IMR-90 (cell line): ENCODE results near the gene IP6K3. TPM values are rescaled to one million over a fixed set of nuclear protein-coding genes. Genes with fewer than 3 reads are reported as not detected.
A peak's percentile ranks its signal among the peaks of the same experiment; 100 is the strongest.

Experiments used
- ATAC-seq: fragments of 200-7000 bp; cut with Tn5 transposase; 2 replicates; pipeline ENCODE4 v1.9.1; 2020; ENCODE audit warnings: low read depth, mild to moderate bottlenecking, moderate library complexity
- BruUV-seq: library from RNA; stranded (reverse); fragments of 400-500 nt; replicated peaks from 2 replicates; lab custom pipeline; 2021; lab: Mats Ljungman, UMichigan
- CTCF ChIA-PET: fragments of 300-600 bp; formaldehyde crosslinking; extraction: SDS; loops from one replicate; lab custom pipeline; 2021; ENCODE audit warnings: antibody characterized with exemption; lab: Yijun Ruan, JAX
- POLR2A ChIA-PET: fragments of 300-600 bp; sonication (Branson Sonifier 250); formaldehyde crosslinking; loops from one replicate; lab custom pipeline; 2022; ENCODE audit warnings: antibody characterized with exemption; ENCODE audit not compliant: unreplicated experiment; lab: Charles Lee
- DNase-seq: peaks from one replicate; pipeline ENCODE4 v3.0.0; 2013
- H2AFZ ChIP-seq: replicated peaks from 2 replicates; pipeline ENCODE3; 2013; ENCODE audit warnings: low read length, mild to moderate bottlenecking; ENCODE audit not compliant: poor library complexity
- H2AK5ac ChIP-seq: 2 replicates; pipeline ENCODE4 v1.6.1; 2013; ENCODE audit warnings: low read depth, low read length, inconsistent platforms
- H2AK9ac ChIP-seq: replicated peaks from 2 replicates; pipeline ENCODE3; 2013; ENCODE audit warnings: mild to moderate bottlenecking, low read depth, low read length, moderate library complexity; ENCODE audit not compliant: poor library complexity
- H2BK120ac ChIP-seq: 2 replicates; pipeline ENCODE4 v1.6.1; 2013; ENCODE audit warnings: low read depth, low read length, inconsistent platforms
- H2BK15ac ChIP-seq: 3 replicates; pipeline ENCODE4 v1.6.1; 2013; ENCODE audit warnings: low read depth, low read length, inconsistent platforms
- H2BK20ac ChIP-seq: 2 replicates; pipeline ENCODE4 v1.6.1; 2013; ENCODE audit warnings: low read depth, mild to moderate bottlenecking, inconsistent platforms, low read length, moderate library complexity
- H2BK5ac ChIP-seq: 2 replicates; pipeline ENCODE4 v1.6.1; 2013; ENCODE audit warnings: mild to moderate bottlenecking, low read depth, low read length, inconsistent platforms; ENCODE audit not compliant: poor library complexity, severe bottlenecking
- H3K14ac ChIP-seq: replicated peaks from 2 replicates; pipeline ENCODE4 v1.6.1; 2013; ENCODE audit warnings: low read depth, low read length, inconsistent platforms
- H3K18ac ChIP-seq: 2 replicates; pipeline ENCODE4 v1.6.1; 2013; ENCODE audit warnings: low read depth, low read length, control low read depth
- H3K23ac ChIP-seq: 2 replicates; pipeline ENCODE4 v1.6.1; 2013; ENCODE audit warnings: low read depth, low read length, inconsistent platforms
- H3K27ac ChIP-seq: 2 replicates; pipeline ENCODE4 v1.5.1; 2013; ENCODE audit warnings: mild to moderate bottlenecking, control low read depth, low read length; ENCODE audit not compliant: insufficient read depth
- H3K27me3 ChIP-seq: 2 replicates; pipeline ENCODE4 v1.6.1; 2013; ENCODE audit warnings: low read length; ENCODE audit not compliant: control insufficient read depth, insufficient read depth
- H3K36me3 ChIP-seq: 2 replicates; pipeline ENCODE4 v1.6.1; 2013; ENCODE audit warnings: low read length, mixed read lengths; ENCODE audit not compliant: control insufficient read depth, insufficient read depth
- H3K4ac ChIP-seq: 2 replicates; pipeline ENCODE4 v1.6.1; 2013; ENCODE audit warnings: low read depth, low read length, inconsistent platforms
- H3K4me1 ChIP-seq: 2 replicates; pipeline ENCODE4 v1.6.1; 2013; ENCODE audit warnings: low read length, mixed read lengths; ENCODE audit not compliant: control insufficient read depth, insufficient read depth
- H3K4me2 ChIP-seq: 2 replicates; pipeline ENCODE4 v1.6.1; 2013; ENCODE audit warnings: low read depth, mild to moderate bottlenecking, control low read depth, low read length, moderate library complexity
- H3K4me3 ChIP-seq: 2 replicates; pipeline ENCODE4 v1.5.1; 2013; ENCODE audit warnings: low read depth, mild to moderate bottlenecking, control low read depth, low read length, moderate library complexity; ENCODE audit not compliant: insufficient read depth
- H3K56ac ChIP-seq: 2 replicates; pipeline ENCODE4 v1.6.1; 2013; ENCODE audit warnings: low read length, inconsistent platforms; ENCODE audit not compliant: insufficient read depth; ENCODE audit errors: extremely low read depth
- H3K79me1 ChIP-seq, 2 experiments: 2 replicates each; pipeline ENCODE4 v1.6.1; 2013; ENCODE audit warnings: low read length in 2 of 2, inconsistent platforms in 1 of 2, low read depth in 1 of 2
- H3K9ac ChIP-seq: 2 replicates; pipeline ENCODE4 v1.6.1; 2013; ENCODE audit warnings: low read depth, low read length, control low read depth
- H3K9me1 ChIP-seq: 2 replicates; pipeline ENCODE4 v1.6.1; 2013; ENCODE audit warnings: low read length, inconsistent platforms; ENCODE audit not compliant: insufficient read depth
- H3K9me3 ChIP-seq: 2 replicates; pipeline ENCODE4 v1.6.1; 2013; ENCODE audit warnings: low read length; ENCODE audit not compliant: control insufficient read depth, insufficient read depth
- H4K20me1 ChIP-seq: 2 replicates; pipeline ENCODE4 v1.6.1; 2013; ENCODE audit warnings: low read length, inconsistent platforms; ENCODE audit not compliant: insufficient read depth
- H4K5ac ChIP-seq: 2 replicates; pipeline ENCODE4 v1.6.1; 2013; ENCODE audit warnings: mild to moderate bottlenecking, low read depth, low read length, control low read depth
- H4K8ac ChIP-seq, 2 experiments: 2 replicates each; pipeline ENCODE4 v1.6.1; 2013; ENCODE audit warnings: low read depth in 2 of 2, low read length in 2 of 2, control low read depth in 1 of 2, inconsistent platforms in 1 of 2
- H4K91ac ChIP-seq: 2 replicates; pipeline ENCODE4 v1.6.1; 2013; ENCODE audit warnings: low read depth, low read length, inconsistent platforms; ENCODE audit not compliant: insufficient read depth
- MAFK ChIP-seq: IDR thresholded peaks from 2 replicates; pipeline ENCODE4 v1.6.1; 2012; ENCODE audit warnings: low read depth, low read length, improper control_type of control experiment
- MAZ ChIP-seq: IDR thresholded peaks from 2 replicates; pipeline ENCODE4 v1.6.1; 2012; ENCODE audit warnings: low read depth, mild to moderate bottlenecking, low read length, improper control_type of control experiment, moderate library complexity, borderline replicate concordance
- WGBS, 2 experiments: methylation state at CpG; one replicate each; pipeline versions ENCODE4 v1.1.5 to v1.1.7; 2013; ENCODE audit warnings: missing lambda C conversion rate in 2 of 2; ENCODE audit not compliant: insufficient read length in 1 of 2; ENCODE audit errors: extremely low coverage in 2 of 2; 5-methylcytosine and 5-hydroxymethylcytosine counted together
- dilution Hi-C: fragments of 300-500 bp; cut with HindIII; formaldehyde crosslinking; loops from one replicate; pipeline ENCODE4 v1.14.3; 2018; ENCODE audit warnings: low sequenced_read_pairs; ENCODE audit not compliant: unreplicated experiment
- in situ Hi-C: fragments of 300-500 bp; cut with MboI; formaldehyde crosslinking; loops from 3 replicates; pipeline ENCODE4 v1.14.3; 2019; ENCODE audit warnings: low sequenced_read_pairs, inconsistent platforms, mixed read lengths
- intact Hi-C: fragments of 100-400 bp; cut with micrococcal nuclease; formaldehyde crosslinking; loops from 2 replicates; pipeline ENCODE4 v1.10.0; 2022
- polyA plus RNA-seq, 3 experiments: library from polyadenylated mRNA; depleted of rRNA; stranded (reverse); fragments of >200 nt; gene quantifications; 2 replicates each; pipeline ENCODE4 v1.2.3, GENCODE V29; 2012; ENCODE audit warnings: low replicate concordance in 1 of 3
- total RNA-seq: library from RNA; depleted of rRNA; stranded (reverse); fragments of >200 nt; gene quantifications from 2 replicates; pipeline ENCODE4 v1.2.3, GENCODE V29; 2012
- TF ChIP-seq, protein P1 (sequence below): fragments of 150-350 bp; IDR thresholded peaks from 2 replicates; pipeline ENCODE4 v1.6.1; 2017; ENCODE audit warnings: mild to moderate bottlenecking, antibody characterized with exemption, low read length, low read depth

The IP6K3 gene
- total and polyA plus RNA-seq, 2 of the 4 experiments (the other 2 are of a cell fraction), result 0.18 to 0.51 TPM

- TF ChIP-seq, protein P1, sequence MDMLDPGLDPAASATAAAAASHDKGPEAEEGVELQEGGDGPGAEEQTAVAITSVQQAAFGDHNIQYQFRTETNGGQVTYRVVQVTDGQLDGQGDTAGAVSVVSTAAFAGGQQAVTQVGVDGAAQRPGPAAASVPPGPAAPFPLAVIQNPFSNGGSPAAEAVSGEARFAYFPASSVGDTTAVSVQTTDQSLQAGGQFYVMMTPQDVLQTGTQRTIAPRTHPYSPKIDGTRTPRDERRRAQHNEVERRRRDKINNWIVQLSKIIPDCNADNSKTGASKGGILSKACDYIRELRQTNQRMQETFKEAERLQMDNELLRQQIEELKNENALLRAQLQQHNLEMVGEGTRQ, result 0 out of 2 replicates have a peak, but pooled peaks have one; percentile 19
Measured at GRCh38 chr6:33694401-33694931, 52.2 kb downstream of the IP6K3 start (continued).

DNA sequence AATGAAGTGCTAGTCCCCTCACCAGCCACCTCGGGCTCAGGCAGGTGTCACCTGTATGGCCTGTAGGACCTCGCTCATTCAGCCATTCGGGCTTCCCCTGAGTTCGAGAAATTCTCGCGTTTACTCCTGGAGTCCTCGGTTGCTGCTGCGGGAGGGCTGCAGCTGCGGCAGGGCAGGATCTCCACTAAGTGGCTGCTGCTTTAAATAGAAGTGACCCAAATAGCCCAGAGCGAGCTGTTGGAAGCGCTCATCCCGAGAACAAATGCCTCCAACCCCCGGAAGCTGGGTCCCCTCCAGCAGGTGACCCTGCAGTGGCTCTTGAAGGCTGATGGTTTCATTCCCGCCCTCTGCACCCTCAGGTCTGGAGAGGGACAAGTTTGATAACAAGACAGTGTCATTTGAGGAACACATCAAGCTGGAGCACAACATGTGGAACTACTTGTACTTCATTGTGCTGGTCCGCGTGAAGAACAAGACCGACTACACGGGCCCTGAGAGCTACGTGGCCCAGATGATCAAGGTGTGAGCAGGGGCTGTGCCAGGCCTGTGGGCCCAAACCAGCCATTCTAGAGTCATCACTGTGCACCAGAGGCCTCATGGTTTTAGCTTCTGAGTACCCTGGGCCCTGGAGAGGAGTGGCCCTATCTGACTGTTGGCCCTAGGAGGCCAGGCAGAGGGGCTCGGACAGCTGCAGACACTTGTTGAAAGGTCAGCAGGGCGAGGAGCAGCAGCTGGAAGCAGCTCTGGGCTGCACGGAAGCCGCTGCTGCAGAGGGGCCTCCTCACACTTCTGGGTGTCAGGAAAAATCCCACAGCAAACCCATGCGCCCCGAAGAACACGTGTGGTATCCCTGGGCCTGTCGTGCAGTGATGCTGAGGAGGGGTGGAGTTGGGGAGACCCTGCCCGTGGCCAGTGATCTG lies 53.3 kb downstream of the IP6K3 start:
- H3K9me1 ChIP-seq, result peaks cover 25% of the 10 kb centered on the region
- H2BK20ac ChIP-seq, result no peak overlapping the region
- intact Hi-C loops (no loop called here), in situ Hi-C loops (no loop called here), dilution Hi-C loops (no loop called here)
- H3K36me3 ChIP-seq, result peaks cover 21% of the 10 kb centered on the region
- H3K4ac ChIP-seq, result no peak overlapping the region
- H3K18ac ChIP-seq, result no peak overlapping the region
- no peaks in the 10 kb centered on the region for H3K27me3 ChIP-seq
- H4K8ac ChIP-seq, result peak overlapping the region in 1 of 2 experiments; percentile 29; a peak in 1 of 4 replicates
- peak overlapping the region; percentile 8 for H2AFZ ChIP-seq
- H3K9me3 ChIP-seq, result no peaks in the 10 kb centered on the region
- no TSS peak for BruUV-seq
- DNase-seq (no peak), ATAC-seq (no peak)
- H4K5ac ChIP-seq, result no peak overlapping the region
- peak overlapping the region; percentile 44 for H2AK5ac ChIP-seq
- POLR2A ChIA-PET, result interaction anchor here (0.5 kb wide), 1 partner anchor 381 kb away, joined by 3 read pairs; no protein-coding TSS in a partner anchor
- no peak overlapping the region for H3K4me2 ChIP-seq
- peaks cover 20% of the 10 kb centered on the region for H3K4me1 ChIP-seq
- no peak overlapping the region for H3K9ac ChIP-seq
- H2AK9ac ChIP-seq, result peak overlapping the region; percentile 35
- H3K27ac ChIP-seq, result no peak overlapping the region
- peaks cover 8% of the 10 kb centered on the region; the same call in 1 of the 2 replicates for H4K20me1 ChIP-seq
- peaks cover 0 to 27% of the 10 kb centered on the region in 2 experiments; a peak in 2 of 4 replicates for H3K79me1 ChIP-seq
- no peak overlapping the region for H2BK5ac ChIP-seq
- H2BK15ac ChIP-seq, result no peak overlapping the region
- TF ChIP-seq MAZ (no peak), MAFK (no peak)
- H4K91ac ChIP-seq, result no peak overlapping the region; the same call in 1 of the 2 replicates
- H3K14ac ChIP-seq, result no peak overlapping the region
- no peak overlapping the region for H3K23ac ChIP-seq
- no peak overlapping the region for H3K4me3 ChIP-seq
- H3K56ac ChIP-seq, result no peak overlapping the region
- no peak overlapping the region for H2BK120ac ChIP-seq
- 86% methylated on average over 21 of the region's 28 CpGs; no CpG with 5 or more reads in 1 of the 2 experiments for WGBS, 2 experiments
- CTCF ChIA-PET, result interaction anchor here (0.6 to 1.7 kb wide), 2 partner anchors 21 to 1462 kb away, joined by 3 to 4 read pairs; no protein-coding TSS in a partner anchor
